ENCODE measurements around the gene CALN1.

Gene CALN1

GRCh38 chr7:72265071-72265904 lies 146.8 kb downstream of the CALN1 start:
- Histone ChIP-seq H3K9ac (no peak overlapping the region), H3K36me3 (no peaks in the 10 kb centered on the region), H3K4me1 (no peaks in the 10 kb centered on the region), H3K27me3 (no peaks in the 10 kb centered on the region), H3K4me2 (no peak overlapping the region), H3K4me3 (no peak overlapping the region), H4K20me1 (no peaks in the 10 kb centered on the region), H3K27ac (no peak overlapping the region), H3K9me3 (no peaks in the 10 kb centered on the region)
- TF ChIP-seq Cebpa-rat (IDR thresholded peaks at IDR 0.05): no peak

GRCh38 chr7:72260406-72260805 lies 151.7 kb downstream of the CALN1 start:
- Histone ChIP-seq H3K9ac (no peak overlapping the region), H4K20me1 (no peaks in the 10 kb centered on the region), H3K9me3 (no peaks in the 10 kb centered on the region; the same call in 1 of the 2 replicates), H3K4me2 (no peak overlapping the region), H3K27me3 (no peaks in the 10 kb centered on the region), H3K4me3 (no peak overlapping the region), H3K27ac (no peak overlapping the region), H3K36me3 (no peaks in the 10 kb centered on the region), H3K4me1 (no peaks in the 10 kb centered on the region)
- no peak for TF ChIP-seq Cebpa-rat (IDR thresholded peaks at IDR 0.05)

DNA sequence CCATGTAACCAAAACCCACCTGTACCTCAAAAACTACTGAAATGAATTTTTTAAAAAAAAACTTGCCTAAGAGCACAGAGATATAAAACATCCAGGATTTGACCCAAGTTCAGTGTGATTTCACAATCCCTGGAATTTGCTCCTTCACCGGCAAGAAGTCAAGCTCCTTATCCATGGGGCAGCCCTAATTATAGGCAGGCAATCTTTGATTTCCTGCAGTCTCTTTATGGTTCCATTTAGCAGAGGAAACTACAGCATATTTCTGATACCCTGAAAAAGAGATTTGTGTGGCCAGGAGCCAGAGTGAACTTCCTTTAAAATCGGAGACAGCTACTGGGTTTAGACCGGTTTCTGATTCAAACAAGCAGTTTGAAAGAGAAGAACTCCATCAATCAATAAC lies 154.1 kb downstream of the CALN1 start:
- Histone ChIP-seq H3K4me2 (no peak overlapping the region), H3K4me3 (no peak overlapping the region), H3K9ac (no peak overlapping the region), H3K27me3 (no peaks in the 10 kb centered on the region), H3K9me3 (no peaks in the 10 kb centered on the region; the same call in 1 of the 2 replicates), H3K36me3 (no peaks in the 10 kb centered on the region), H3K4me1 (no peaks in the 10 kb centered on the region), H3K27ac (no peak overlapping the region), H4K20me1 (no peaks in the 10 kb centered on the region)
- TF ChIP-seq Cebpa-rat (IDR thresholded peaks at IDR 0.05): no peak

GRCh38 chr7:72254455-72254854 lies 157.7 kb downstream of the CALN1 start:
- no peaks in the 10 kb centered on the region for H3K27me3 ChIP-seq
- no peak overlapping the region for H3K4me3 ChIP-seq
- H4K20me1 ChIP-seq: no peaks in the 10 kb centered on the region
- H3K4me2 ChIP-seq: no peak overlapping the region
- H3K36me3 ChIP-seq: no peaks in the 10 kb centered on the region
- no peaks in the 10 kb centered on the region for H3K4me1 ChIP-seq
- H3K27ac ChIP-seq: no peak overlapping the region
- H3K9me3 ChIP-seq: no peaks in the 10 kb centered on the region; the same call in 1 of the 2 replicates
- TF ChIP-seq Cebpa-rat (IDR thresholded peaks at IDR 0.05): no peak
- H3K9ac ChIP-seq: no peak overlapping the region

DNA sequence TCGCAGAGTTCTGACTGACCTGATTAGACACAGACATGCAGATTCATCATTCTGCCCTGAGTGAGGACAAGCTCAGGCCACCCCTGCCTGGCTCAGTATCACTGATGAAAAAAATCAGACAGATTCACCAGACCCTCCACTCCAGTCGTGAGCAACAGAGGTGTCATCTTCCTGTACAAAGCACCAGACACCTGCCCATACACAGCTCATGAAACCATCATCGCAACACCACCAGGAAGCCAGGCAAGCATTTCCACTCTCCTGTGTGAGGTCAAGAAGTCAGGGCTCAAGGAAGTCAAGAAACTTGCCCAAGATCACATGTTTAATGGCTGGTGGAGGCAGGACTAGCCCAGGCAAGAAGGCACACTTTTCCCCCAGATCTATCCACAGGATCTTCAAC lies 163.0 kb downstream of the CALN1 start:
- Histone ChIP-seq H3K27me3 (no peaks in the 10 kb centered on the region), H4K20me1 (no peaks in the 10 kb centered on the region), H3K9ac (no peak overlapping the region), H3K27ac (no peak overlapping the region), H3K4me2 (no peak overlapping the region), H3K4me3 (no peak overlapping the region), H3K4me1 (no peaks in the 10 kb centered on the region), H3K36me3 (no peaks in the 10 kb centered on the region), H3K9me3 (peaks cover 6% of the 10 kb centered on the region)
- no peak for TF ChIP-seq Cebpa-rat (IDR thresholded peaks at IDR 0.05)

GRCh38 chr7:72244826-72245398 lies 167.2 kb downstream of the CALN1 start:
- Histone ChIP-seq H3K9ac (no peak overlapping the region), H4K20me1 (no peaks in the 10 kb centered on the region), H3K27me3 (no peaks in the 10 kb centered on the region)

DNA sequence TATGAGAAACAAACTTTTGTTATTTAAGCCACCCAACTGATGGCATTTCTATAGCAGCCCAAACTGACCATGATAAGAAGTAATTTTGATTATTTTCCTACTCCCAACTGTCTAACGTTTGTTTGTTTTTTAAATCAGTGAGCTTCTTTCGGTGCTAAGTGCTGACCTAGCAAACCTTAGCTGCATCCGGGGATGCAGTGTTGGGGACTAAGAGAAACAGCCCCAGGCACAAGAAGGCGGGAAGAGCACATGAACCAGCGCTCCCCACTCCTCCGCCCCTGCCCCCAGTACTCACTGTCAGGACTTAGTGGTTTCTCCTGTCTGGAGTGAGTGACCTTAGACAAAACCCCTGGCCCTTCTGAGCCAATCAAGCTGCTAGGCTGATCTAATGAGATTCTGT lies 168.8 kb downstream of the CALN1 start:
- Histone ChIP-seq H3K4me3 (no peak overlapping the region), H3K27ac (no peak overlapping the region), H4K20me1 (no peaks in the 10 kb centered on the region), H3K9ac (no peak overlapping the region), H3K9me3 (peaks cover 5% of the 10 kb centered on the region), H3K36me3 (no peaks in the 10 kb centered on the region), H3K4me2 (no peak overlapping the region), H3K4me1 (no peaks in the 10 kb centered on the region), H3K27me3 (no peaks in the 10 kb centered on the region)
- TF ChIP-seq Cebpa-rat (IDR thresholded peaks at IDR 0.05): no peak

More at GRCh38 chr7:72244826-72245398, 167.2 kb downstream of the CALN1 start:
- no peak for TF ChIP-seq Cebpa-rat (IDR thresholded peaks at IDR 0.05)
- Histone ChIP-seq H3K27ac (no peak overlapping the region), H3K36me3 (no peaks in the 10 kb centered on the region), H3K4me3 (no peak overlapping the region), H3K9me3 (peaks cover 6% of the 10 kb centered on the region), H3K4me1 (no peaks in the 10 kb centered on the region), H3K4me2 (no peak overlapping the region)

- H3K9ac ChIP-seq: no peak overlapping the region
- no peaks in the 10 kb centered on the region for H3K27me3 ChIP-seq
- no peak overlapping the region for H3K4me3 ChIP-seq
- H3K4me2 ChIP-seq: no peak overlapping the region
- no peak overlapping the region for H3K27ac ChIP-seq
- no peaks in the 10 kb centered on the region for H4K20me1 ChIP-seq
- TF ChIP-seq Cebpa-rat (IDR thresholded peaks at IDR 0.05): no peak
- H3K9me3 ChIP-seq: no peaks in the 10 kb centered on the region
- H3K36me3 ChIP-seq: no peaks in the 10 kb centered on the region
- H3K4me1 ChIP-seq: peaks cover 5% of the 10 kb centered on the region; the same call in 1 of the 2 replicates
Measured at GRCh38 chr7:72235351-72235750, 176.8 kb downstream of the CALN1 start.

- H3K27me3 ChIP-seq: no peaks in the 10 kb centered on the region
- no peak for TF ChIP-seq Cebpa-rat (IDR thresholded peaks at IDR 0.05)
- no peak overlapping the region for H3K27ac ChIP-seq
- H3K9ac ChIP-seq: no peak overlapping the region
- H4K20me1 ChIP-seq: no peaks in the 10 kb centered on the region
- no peak overlapping the region for H3K4me3 ChIP-seq
- peaks cover 5% of the 10 kb centered on the region; the same call in 1 of the 2 replicates for H3K4me1 ChIP-seq
- no peak overlapping the region for H3K4me2 ChIP-seq
- H3K9me3 ChIP-seq: no peaks in the 10 kb centered on the region
- no peaks in the 10 kb centered on the region for H3K36me3 ChIP-seq
Measured at GRCh38 chr7:72234086-72234485, 178.1 kb downstream of the CALN1 start.

- TF ChIP-seq Cebpa-rat (IDR thresholded peaks at IDR 0.05): no peak
- Histone ChIP-seq H4K20me1 (no peaks in the 10 kb centered on the region), H3K27ac (no peak overlapping the region)
Measured at GRCh38 chr7:72230281-72230680, 181.9 kb downstream of the CALN1 start.

More at GRCh38 chr7:72230281-72230680, 181.9 kb downstream of the CALN1 start:
- peaks cover 5% of the 10 kb centered on the region; the same call in 1 of the 2 replicates for H3K4me1 ChIP-seq
- no peaks in the 10 kb centered on the region for H3K27me3 ChIP-seq
- no peak overlapping the region for H3K4me2 ChIP-seq
- no peaks in the 10 kb centered on the region for H3K36me3 ChIP-seq
- no peak overlapping the region for H3K9ac ChIP-seq
- no peak overlapping the region for H3K4me3 ChIP-seq
- H3K9me3 ChIP-seq: no peaks in the 10 kb centered on the region

All from BLaER1 (cell line).